Measurements from ENCODE around the gene CHD5. TPM values are rescaled to one million over a fixed set of nuclear protein-coding genes. Genes with fewer than 3 reads are reported as not detected.

CHD5 gene
- polyA plus RNA-seq, 3 donors, result 0.09 to 0.16 (median 0.11) TPM

GRCh38 chr1:6099297-6099696 is 80.8 kb downstream of the CHD5 start:
- H3K27ac ChIP-seq (ENCODE audit: low read depth, low read length), result no peak overlapping the region
- WGBS, 3 donors, result 80 to 89% (median 87%) methylated on average over 15 of the region's 15 CpGs

GRCh38 chr1:6098303-6099215 is 81.6 kb downstream of the CHD5 start:
- no peak overlapping the region for H3K27ac ChIP-seq (ENCODE audit: low read depth, low read length)
- 57 to 66% (median 61%) methylated on average over 24 of the region's 24 CpGs for WGBS, 3 donors

GRCh38 chr1:6097824-6098223 is 82.3 kb downstream of the CHD5 start:
- 77 to 86% (median 78%) methylated on average over 17 of the region's 17 CpGs for WGBS, 3 donors

GRCh38 chr1:6097117-6097595 is 83.0 kb downstream of the CHD5 start:
- WGBS, 3 donors, result 77 to 95% (median 94%) methylated on average over 14 to 15 of the region's 15 CpGs
- H3K27ac ChIP-seq (ENCODE audit: low read depth, low read length), result no peak overlapping the region

More at GRCh38 chr1:6097824-6098223, 82.3 kb downstream of the CHD5 start:
- H3K27ac ChIP-seq (ENCODE audit: low read depth, low read length), result no peak overlapping the region

- WGBS, 3 donors, result 78 to 95% (median 92%) methylated on average over 23 of the region's 23 CpGs
- H3K27ac ChIP-seq (ENCODE audit: low read depth, low read length), result no peak overlapping the region
These were observed 83.6 kb downstream of the CHD5 start for GRCh38 chr1:6096243-6097116.

GRCh38 chr1:6095511-6096242 is 84.4 kb downstream of the CHD5 start:
- no peak overlapping the region for H3K27ac ChIP-seq (ENCODE audit: low read depth, low read length)
- WGBS, 3 donors, result 72 to 90% (median 89%) methylated on average over 12 to 13 of the region's 13 CpGs

GRCh38 chr1:6094801-6095505 is 85.2 kb downstream of the CHD5 start:
- 79 to 92% (median 87%) methylated on average over 21 of the region's 21 CpGs for WGBS, 3 donors

GRCh38 chr1:6094246-6094645 is 85.9 kb downstream of the CHD5 start:
- no peak overlapping the region for H3K27ac ChIP-seq (ENCODE audit: low read depth, low read length)
- WGBS, 3 donors, result 87 to 95% (median 95%) methylated on average over 19 of the region's 19 CpGs

More at GRCh38 chr1:6094801-6095505, 85.2 kb downstream of the CHD5 start:
- no peak overlapping the region for H3K27ac ChIP-seq (ENCODE audit: low read depth, low read length)

- WGBS, 3 donors, result 80 to 94% (median 92%) methylated on average over 9 of the region's 9 CpGs
- H3K27ac ChIP-seq (ENCODE audit: low read depth, low read length), result no peak overlapping the region
These were observed 86.5 kb downstream of the CHD5 start for GRCh38 chr1:6093611-6094010.

GRCh38 chr1:6093071-6093470 is 87.0 kb downstream of the CHD5 start:
- WGBS, 3 donors, result 68 to 75% (median 72%) methylated on average over 10 of the region's 10 CpGs

GRCh38 chr1:6092211-6092610 is 87.9 kb downstream of the CHD5 start:
- no peak overlapping the region for H3K27ac ChIP-seq (ENCODE audit: low read depth, low read length)

More at GRCh38 chr1:6093071-6093470, 87.0 kb downstream of the CHD5 start:
- H3K27ac ChIP-seq (ENCODE audit: low read depth, low read length), result no peak overlapping the region

GRCh38 chr1:6091823-6092109 is 88.4 kb downstream of the CHD5 start:
- 72 to 94% (median 93%) methylated on average over 10 of the region's 10 CpGs for WGBS, 3 donors
- no peak overlapping the region for H3K27ac ChIP-seq (ENCODE audit: low read depth, low read length)

More at GRCh38 chr1:6092211-6092610, 87.9 kb downstream of the CHD5 start:
- WGBS, 3 donors, result 56 to 94% (median 93%) methylated on average over 10 of the region's 10 CpGs

GRCh38 chr1:6090996-6091822 is 88.9 kb downstream of the CHD5 start:
- no peak overlapping the region for H3K27ac ChIP-seq (ENCODE audit: low read depth, low read length)
- WGBS, 3 donors, result 59 to 94% (median 88%) methylated on average over 25 of the region's 25 CpGs

- H3K27ac ChIP-seq (ENCODE audit: low read depth, low read length), result no peak overlapping the region
- 73 to 90% (median 88%) methylated on average over 16 to 18 of the region's 18 CpGs for WGBS, 3 donors
These were observed 89.8 kb downstream of the CHD5 start for GRCh38 chr1:6090288-6090687.

GRCh38 chr1:6088956-6089355 is 91.2 kb downstream of the CHD5 start:
- no peak overlapping the region for H3K27ac ChIP-seq (ENCODE audit: low read depth, low read length)
- WGBS, 3 donors, result 85 to 87% (median 86%) methylated on average over 18 to 19 of the region's 19 CpGs

- H3K27ac ChIP-seq (ENCODE audit: low read depth, low read length), result no peak overlapping the region
- WGBS, 3 donors, result 93 to 95% (median 94%) methylated on average over 6 of the region's 6 CpGs
These were observed 92.2 kb downstream of the CHD5 start for GRCh38 chr1:6087958-6088357.

- H3K27ac ChIP-seq (ENCODE audit: low read depth, low read length), result no peak overlapping the region
- WGBS, 3 donors, result 56 to 82% (median 74%) methylated on average over 14 of the region's 14 CpGs
These were observed 92.7 kb downstream of the CHD5 start for GRCh38 chr1:6087377-6087772.
